ENCODE data around the gene MAPK6.

MAPK6 gene

DNA sequence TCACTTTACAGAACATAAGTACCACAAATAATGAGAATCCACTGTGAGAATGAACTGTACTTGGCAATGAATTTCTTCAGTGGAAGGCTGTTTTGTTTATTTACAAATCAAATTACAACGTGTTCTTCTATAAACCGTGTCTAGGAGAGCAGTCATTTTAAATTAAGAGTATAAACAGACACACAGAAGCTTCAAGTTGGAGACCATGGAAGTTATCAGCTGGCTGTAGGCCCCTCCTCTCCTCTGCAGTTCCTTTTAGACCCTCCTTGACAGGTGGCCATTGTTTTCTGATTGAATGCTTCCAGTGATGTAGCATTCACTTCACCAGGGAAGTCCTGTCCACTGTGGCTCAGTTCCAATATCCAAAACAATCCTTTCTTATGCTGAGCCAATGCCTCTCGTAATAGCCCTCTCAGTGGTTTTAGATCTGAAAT lies 7.3 kb upstream of the MAPK6 start:
- no peaks in the 10 kb centered on the region for H3K9me3 ChIP-seq (ENCODE audit: control insufficient read depth, insufficient read depth, low read depth, low read length)
- ChIA-PET POLR2A (no interaction called here), CTCF (interaction anchor here (0.7 kb wide), 1 partner anchor 7 kb away, joined by 5 read pairs; no protein-coding TSS in a partner anchor)
- no peaks in the 10 kb centered on the region for H3K36me3 ChIP-seq (ENCODE audit: control insufficient read depth in 2 of 2, insufficient read depth in 1 of 2, low read length in 2 of 2)
- peaks cover 6% of the 10 kb centered on the region; the same call in 1 of the 2 replicates for H3K4me1 ChIP-seq (ENCODE audit: control insufficient read depth, insufficient read depth, low read length)
- H3K27ac ChIP-seq (ENCODE audit: extremely low read depth, low read depth, low read length): no peak overlapping the region; the same call in 1 of the 2 replicates
- TF ChIP-seq ZNF621 (tag by site-specific recombination; IDR thresholded peaks at IDR 0.05): no peak
- TF ChIP-seq FEZF1 (tag by site-specific recombination; IDR thresholded peaks at IDR 0.05): peak; percentile 41; the same call in 1 of the 2 replicates
- TF ChIP-seq SP7 (tag by site-specific recombination; IDR thresholded peaks at IDR 0.05): peak; percentile 66; the same call in 1 of the 2 replicates
- TF ChIP-seq OSR2 (tag by site-specific recombination; IDR thresholded peaks at IDR 0.05): peak; percentile 21; the same call in 1 of the 2 replicates
- TF ChIP-seq, protein P1, sequence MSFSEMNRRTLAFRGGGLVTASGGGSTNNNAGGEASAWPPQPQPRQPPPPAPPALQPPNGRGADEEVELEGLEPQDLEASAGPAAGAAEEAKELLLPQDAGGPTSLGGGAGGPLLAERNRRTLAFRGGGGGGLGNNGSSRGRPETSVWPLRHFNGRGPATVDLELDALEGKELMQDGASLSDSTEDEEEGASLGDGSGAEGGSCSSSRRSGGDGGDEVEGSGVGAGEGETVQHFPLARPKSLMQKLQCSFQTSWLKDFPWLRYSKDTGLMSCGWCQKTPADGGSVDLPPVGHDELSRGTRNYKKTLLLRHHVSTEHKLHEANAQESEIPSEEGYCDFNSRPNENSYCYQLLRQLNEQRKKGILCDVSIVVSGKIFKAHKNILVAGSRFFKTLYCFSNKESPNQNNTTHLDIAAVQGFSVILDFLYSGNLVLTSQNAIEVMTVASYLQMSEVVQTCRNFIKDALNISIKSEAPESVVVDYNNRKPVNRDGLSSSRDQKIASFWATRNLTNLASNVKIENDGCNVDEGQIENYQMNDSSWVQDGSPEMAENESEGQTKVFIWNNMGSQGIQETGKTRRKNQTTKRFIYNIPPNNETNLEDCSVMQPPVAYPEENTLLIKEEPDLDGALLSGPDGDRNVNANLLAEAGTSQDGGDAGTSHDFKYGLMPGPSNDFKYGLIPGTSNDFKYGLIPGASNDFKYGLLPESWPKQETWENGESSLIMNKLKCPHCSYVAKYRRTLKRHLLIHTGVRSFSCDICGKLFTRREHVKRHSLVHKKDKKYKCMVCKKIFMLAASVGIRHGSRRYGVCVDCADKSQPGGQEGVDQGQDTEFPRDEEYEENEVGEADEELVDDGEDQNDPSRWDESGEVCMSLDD (tag by site-specific recombination; IDR thresholded peaks at IDR 0.05): no peak
- TF ChIP-seq MYNN (tag by site-specific recombination; IDR thresholded peaks at IDR 0.05; ENCODE audit: borderline replicate concordance): 0 out of 2 replicates have a peak, but pooled peaks have one; percentile 63
- no peak overlapping the region for H3K4me3 ChIP-seq (ENCODE audit: low read depth, low read length)

DNA sequence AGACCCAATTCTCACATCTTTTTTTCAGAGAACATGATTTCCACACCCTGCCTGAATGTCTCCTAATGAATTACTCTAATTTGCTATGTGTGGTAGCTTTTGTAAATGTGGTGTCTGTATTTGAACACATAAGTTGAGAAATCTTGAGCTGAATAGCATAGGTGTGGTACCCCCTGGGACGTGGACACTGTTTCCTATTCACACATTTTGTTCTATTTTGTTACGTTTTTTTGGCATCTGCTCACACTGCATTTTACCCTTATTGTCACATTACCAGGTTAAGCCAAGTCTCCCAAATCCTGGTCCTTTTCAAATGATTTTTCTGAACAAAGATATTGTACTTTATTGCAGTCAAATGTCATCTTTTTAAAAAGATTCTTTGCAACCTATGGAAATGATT lies 6.8 kb upstream of the MAPK6 start:
- H3K4me3 ChIP-seq (ENCODE audit: low read depth, low read length): no peak overlapping the region
- no peaks in the 10 kb centered on the region for H3K9me3 ChIP-seq (ENCODE audit: control insufficient read depth, insufficient read depth, low read depth, low read length)
- H3K4me1 ChIP-seq (ENCODE audit: control insufficient read depth, insufficient read depth, low read length): peaks cover 6% of the 10 kb centered on the region; the same call in 1 of the 2 replicates
- ChIA-PET POLR2A (no interaction called here), CTCF (interaction anchor here (0.7 kb wide), 1 partner anchor 8 kb away, joined by 5 read pairs; no protein-coding TSS in a partner anchor)
- H3K27ac ChIP-seq (ENCODE audit: extremely low read depth, low read depth, low read length): no peak overlapping the region
- no peaks in the 10 kb centered on the region for H3K36me3 ChIP-seq (ENCODE audit: control insufficient read depth in 2 of 2, insufficient read depth in 1 of 2, low read length in 2 of 2)
- no peak for TF ChIP-seq ZNF404 (tag by site-specific recombination; IDR thresholded peaks at IDR 0.05)
- TF ChIP-seq, protein P2, sequence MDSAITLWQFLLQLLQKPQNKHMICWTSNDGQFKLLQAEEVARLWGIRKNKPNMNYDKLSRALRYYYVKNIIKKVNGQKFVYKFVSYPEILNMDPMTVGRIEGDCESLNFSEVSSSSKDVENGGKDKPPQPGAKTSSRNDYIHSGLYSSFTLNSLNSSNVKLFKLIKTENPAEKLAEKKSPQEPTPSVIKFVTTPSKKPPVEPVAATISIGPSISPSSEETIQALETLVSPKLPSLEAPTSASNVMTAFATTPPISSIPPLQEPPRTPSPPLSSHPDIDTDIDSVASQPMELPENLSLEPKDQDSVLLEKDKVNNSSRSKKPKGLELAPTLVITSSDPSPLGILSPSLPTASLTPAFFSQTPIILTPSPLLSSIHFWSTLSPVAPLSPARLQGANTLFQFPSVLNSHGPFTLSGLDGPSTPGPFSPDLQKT (IDR thresholded peaks at IDR 0.05; ENCODE audit: borderline replicate concordance, low read depth, low read length): no peak
- no peak for TF ChIP-seq ZNF202 (tag by site-specific recombination; IDR thresholded peaks at IDR 0.05; ENCODE audit: borderline replicate concordance)
- TF ChIP-seq ZNF416 (tag by site-specific recombination; IDR thresholded peaks at IDR 0.05): no peak

DNA sequence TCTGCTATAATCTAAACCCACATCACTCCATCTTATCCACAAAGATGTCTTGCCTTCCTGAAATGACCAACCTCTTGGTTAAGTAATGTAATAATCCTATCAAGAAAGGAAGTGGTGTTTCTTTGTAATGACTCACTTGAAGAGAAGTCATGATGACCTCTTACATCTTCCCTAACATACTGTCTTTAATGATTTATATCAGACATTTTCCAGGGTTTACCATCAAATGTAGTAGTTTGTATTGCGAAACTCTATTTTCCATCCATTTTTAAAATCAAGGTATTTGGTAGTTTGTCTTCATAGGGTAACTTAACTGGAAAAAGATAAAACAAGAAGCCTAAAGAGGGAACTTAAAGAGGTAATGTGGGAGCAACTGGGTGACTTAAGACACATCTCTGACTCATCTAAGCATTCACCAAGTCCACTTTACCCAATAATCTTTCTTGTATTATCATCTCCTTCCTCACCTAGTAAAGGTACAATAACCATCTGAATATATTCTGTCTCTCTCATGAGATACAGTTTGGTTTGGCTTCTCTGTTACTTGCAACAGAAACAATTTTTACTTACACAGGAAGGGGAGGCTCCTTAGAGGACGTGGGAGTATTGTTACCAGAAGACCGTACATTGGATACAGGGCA lies 5.7 kb upstream of the MAPK6 start:
- ChIA-PET POLR2A (no interaction called here), CTCF (no interaction called here)
- peaks cover 6% of the 10 kb centered on the region; the same call in 1 of the 2 replicates for H3K4me1 ChIP-seq (ENCODE audit: control insufficient read depth, insufficient read depth, low read length)
- no peak overlapping the region for H3K27ac ChIP-seq (ENCODE audit: extremely low read depth, low read depth, low read length)
- no peaks in the 10 kb centered on the region for H3K36me3 ChIP-seq (ENCODE audit: control insufficient read depth in 2 of 2, insufficient read depth in 1 of 2, low read length in 2 of 2)
- H3K9me3 ChIP-seq (ENCODE audit: control insufficient read depth, insufficient read depth, low read depth, low read length): no peaks in the 10 kb centered on the region
- no peak overlapping the region for H3K4me3 ChIP-seq (ENCODE audit: low read depth, low read length)
- no peak for TF ChIP-seq MEIS1 (CRISPR knock-in tag; IDR thresholded peaks at IDR 0.05; ENCODE audit: borderline replicate concordance)
- TF ChIP-seq, protein P3, sequence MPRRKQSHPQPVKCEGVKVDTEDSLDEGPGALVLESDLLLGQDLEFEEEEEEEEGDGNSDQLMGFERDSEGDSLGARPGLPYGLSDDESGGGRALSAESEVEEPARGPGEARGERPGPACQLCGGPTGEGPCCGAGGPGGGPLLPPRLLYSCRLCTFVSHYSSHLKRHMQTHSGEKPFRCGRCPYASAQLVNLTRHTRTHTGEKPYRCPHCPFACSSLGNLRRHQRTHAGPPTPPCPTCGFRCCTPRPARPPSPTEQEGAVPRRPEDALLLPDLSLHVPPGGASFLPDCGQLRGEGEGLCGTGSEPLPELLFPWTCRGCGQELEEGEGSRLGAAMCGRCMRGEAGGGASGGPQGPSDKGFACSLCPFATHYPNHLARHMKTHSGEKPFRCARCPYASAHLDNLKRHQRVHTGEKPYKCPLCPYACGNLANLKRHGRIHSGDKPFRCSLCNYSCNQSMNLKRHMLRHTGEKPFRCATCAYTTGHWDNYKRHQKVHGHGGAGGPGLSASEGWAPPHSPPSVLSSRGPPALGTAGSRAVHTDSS (tag by site-specific recombination; IDR thresholded peaks at IDR 0.05): no peak
- TF ChIP-seq ZNF777 (tag by site-specific recombination; IDR thresholded peaks at IDR 0.05; ENCODE audit: borderline replicate concordance): no peak
- no peak for TF ChIP-seq ZNF621 (tag by site-specific recombination; IDR thresholded peaks at IDR 0.05)
- no peak for TF ChIP-seq ZNF660 (tag by site-specific recombination; IDR thresholded peaks at IDR 0.05)
- no peak for TF ChIP-seq HOXA7 (CRISPR knock-in tag; IDR thresholded peaks at IDR 0.05; ENCODE audit: borderline replicate concordance)
- no peak for TF ChIP-seq ZNF174 (tag by site-specific recombination; IDR thresholded peaks at IDR 0.05)
- no peak for TF ChIP-seq ZSCAN23 (tag by site-specific recombination; IDR thresholded peaks at IDR 0.05)
- TF ChIP-seq, protein P4, sequence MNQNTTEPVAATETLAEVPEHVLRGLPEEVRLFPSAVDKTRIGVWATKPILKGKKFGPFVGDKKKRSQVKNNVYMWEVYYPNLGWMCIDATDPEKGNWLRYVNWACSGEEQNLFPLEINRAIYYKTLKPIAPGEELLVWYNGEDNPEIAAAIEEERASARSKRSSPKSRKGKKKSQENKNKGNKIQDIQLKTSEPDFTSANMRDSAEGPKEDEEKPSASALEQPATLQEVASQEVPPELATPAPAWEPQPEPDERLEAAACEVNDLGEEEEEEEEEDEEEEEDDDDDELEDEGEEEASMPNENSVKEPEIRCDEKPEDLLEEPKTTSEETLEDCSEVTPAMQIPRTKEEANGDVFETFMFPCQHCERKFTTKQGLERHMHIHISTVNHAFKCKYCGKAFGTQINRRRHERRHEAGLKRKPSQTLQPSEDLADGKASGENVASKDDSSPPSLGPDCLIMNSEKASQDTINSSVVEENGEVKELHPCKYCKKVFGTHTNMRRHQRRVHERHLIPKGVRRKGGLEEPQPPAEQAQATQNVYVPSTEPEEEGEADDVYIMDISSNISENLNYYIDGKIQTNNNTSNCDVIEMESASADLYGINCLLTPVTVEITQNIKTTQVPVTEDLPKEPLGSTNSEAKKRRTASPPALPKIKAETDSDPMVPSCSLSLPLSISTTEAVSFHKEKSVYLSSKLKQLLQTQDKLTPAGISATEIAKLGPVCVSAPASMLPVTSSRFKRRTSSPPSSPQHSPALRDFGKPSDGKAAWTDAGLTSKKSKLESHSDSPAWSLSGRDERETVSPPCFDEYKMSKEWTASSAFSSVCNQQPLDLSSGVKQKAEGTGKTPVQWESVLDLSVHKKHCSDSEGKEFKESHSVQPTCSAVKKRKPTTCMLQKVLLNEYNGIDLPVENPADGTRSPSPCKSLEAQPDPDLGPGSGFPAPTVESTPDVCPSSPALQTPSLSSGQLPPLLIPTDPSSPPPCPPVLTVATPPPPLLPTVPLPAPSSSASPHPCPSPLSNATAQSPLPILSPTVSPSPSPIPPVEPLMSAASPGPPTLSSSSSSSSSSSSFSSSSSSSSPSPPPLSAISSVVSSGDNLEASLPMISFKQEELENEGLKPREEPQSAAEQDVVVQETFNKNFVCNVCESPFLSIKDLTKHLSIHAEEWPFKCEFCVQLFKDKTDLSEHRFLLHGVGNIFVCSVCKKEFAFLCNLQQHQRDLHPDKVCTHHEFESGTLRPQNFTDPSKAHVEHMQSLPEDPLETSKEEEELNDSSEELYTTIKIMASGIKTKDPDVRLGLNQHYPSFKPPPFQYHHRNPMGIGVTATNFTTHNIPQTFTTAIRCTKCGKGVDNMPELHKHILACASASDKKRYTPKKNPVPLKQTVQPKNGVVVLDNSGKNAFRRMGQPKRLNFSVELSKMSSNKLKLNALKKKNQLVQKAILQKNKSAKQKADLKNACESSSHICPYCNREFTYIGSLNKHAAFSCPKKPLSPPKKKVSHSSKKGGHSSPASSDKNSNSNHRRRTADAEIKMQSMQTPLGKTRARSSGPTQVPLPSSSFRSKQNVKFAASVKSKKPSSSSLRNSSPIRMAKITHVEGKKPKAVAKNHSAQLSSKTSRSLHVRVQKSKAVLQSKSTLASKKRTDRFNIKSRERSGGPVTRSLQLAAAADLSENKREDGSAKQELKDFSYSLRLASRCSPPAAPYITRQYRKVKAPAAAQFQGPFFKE (tag by site-specific recombination; IDR thresholded peaks at IDR 0.05; ENCODE audit: borderline replicate concordance): no peak
